ENCODE results near the gene HSPH1.

HSPH1 gene

DNA sequence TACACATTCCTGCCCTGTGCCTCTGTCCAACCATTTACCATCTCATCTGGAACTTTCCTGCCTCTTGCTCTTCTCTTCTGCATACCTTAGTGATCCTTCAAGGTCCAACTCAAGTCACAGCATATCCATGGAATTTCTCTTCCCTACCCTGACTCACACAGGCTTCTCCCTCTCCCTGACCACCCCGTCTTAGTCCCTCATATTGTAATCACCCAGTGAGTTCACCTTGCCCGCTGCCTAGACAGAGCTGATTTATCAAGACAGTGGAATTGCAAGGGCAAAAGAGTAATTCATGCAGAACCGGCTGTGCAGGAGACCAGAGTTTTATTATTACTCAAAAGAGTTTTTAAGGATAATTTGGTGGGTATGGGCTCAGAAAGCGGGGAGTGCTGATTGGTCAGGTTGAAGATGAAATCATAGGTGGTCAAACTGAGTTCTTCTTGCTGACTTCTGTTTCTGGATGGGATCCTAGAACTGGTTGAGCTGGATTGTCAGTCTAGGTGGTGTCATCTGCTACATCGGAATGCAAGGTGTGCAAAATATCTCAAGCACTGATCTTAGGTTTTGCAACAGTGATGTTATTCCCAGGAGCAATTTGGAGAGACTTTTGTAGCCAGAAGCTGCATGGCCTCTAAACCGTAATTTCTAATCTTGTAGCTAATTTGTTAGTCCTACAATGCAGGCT, 67.2 kb downstream of the HSPH1 start:
- H3K4me3 ChIP-seq (ENCODE audit: insufficient read length, low read depth), result no peak overlapping the region
- no peaks in the 10 kb centered on the region for H3K9me3 ChIP-seq (ENCODE audit: insufficient read depth, low read length)
- no peaks in the 10 kb centered on the region for H3K27me3 ChIP-seq (ENCODE audit: insufficient read depth, insufficient read length)
- peaks cover 3% of the 10 kb centered on the region for H3K4me1 ChIP-seq (ENCODE audit: insufficient read depth, insufficient read length)
- no peaks in the 10 kb centered on the region for H3K36me3 ChIP-seq (ENCODE audit: insufficient read depth, insufficient read length, low read length)
- no peak overlapping the region for H3K9ac ChIP-seq (ENCODE audit: insufficient read length, low read depth)
- no peak for DNase-seq (ENCODE audit: low read depth, low spot score)
- TF ChIP-seq SUZ12 (IDR thresholded peaks at IDR 0.05; ENCODE audit: extremely low read depth, insufficient read depth, insufficient read length) (no peak), YY1 (IDR thresholded peaks at IDR 0.05; ENCODE audit: insufficient read depth, insufficient read length) (no peak)

DNA sequence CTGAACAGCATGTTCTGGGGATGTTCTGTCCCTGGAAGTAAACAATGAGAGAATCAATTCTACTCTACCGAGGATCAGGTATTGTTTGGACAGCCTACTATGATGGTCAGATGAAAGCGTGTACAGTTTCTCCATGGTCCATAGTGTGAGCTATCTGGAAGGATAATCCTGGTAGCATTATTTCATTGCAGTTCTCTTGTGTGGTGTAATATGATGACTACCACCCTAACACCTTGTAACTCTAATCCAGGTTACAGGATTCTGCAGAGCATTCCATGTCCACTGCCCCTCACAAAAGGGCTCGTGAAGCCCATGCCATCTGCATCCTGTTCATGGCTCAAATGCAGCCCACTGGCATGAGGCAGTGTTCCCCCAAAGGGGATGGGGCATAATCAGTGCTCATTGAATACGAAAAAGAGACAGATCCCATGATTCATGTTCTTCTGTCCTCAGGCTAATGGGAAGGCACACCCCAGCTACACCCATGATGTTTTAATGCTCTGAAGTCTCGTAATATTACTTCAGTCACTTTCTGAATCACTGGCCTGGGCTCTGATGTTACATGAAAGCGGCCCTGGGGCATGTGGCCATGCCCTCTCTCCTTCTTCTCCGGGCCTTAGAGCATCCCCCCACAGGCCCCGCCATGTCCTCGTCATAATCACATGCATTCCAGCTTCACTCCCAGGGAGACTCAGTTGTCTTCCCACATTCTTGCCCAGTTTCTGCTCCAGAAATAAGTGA, 68.4 kb downstream of the HSPH1 start:
- Histone ChIP-seq H3K9ac (ENCODE audit: insufficient read length, low read depth) (no peak overlapping the region), H3K27me3 (ENCODE audit: insufficient read depth, insufficient read length) (no peaks in the 10 kb centered on the region), H3K36me3 (ENCODE audit: insufficient read depth, insufficient read length, low read length) (no peaks in the 10 kb centered on the region), H3K9me3 (ENCODE audit: insufficient read depth, low read length) (no peaks in the 10 kb centered on the region), H3K4me3 (ENCODE audit: insufficient read length, low read depth) (no peak overlapping the region), H3K4me1 (ENCODE audit: insufficient read depth, insufficient read length) (peaks cover 3% of the 10 kb centered on the region)
- DNase-seq (ENCODE audit: low read depth, low spot score), result no peak
- TF ChIP-seq ZNF274 (IDR thresholded peaks at IDR 0.05; ENCODE audit: low read depth, low read length) (no peak), SUZ12 (IDR thresholded peaks at IDR 0.05; ENCODE audit: extremely low read depth, insufficient read depth, insufficient read length) (no peak), YY1 (IDR thresholded peaks at IDR 0.05; ENCODE audit: insufficient read depth, insufficient read length) (no peak)

DNA sequence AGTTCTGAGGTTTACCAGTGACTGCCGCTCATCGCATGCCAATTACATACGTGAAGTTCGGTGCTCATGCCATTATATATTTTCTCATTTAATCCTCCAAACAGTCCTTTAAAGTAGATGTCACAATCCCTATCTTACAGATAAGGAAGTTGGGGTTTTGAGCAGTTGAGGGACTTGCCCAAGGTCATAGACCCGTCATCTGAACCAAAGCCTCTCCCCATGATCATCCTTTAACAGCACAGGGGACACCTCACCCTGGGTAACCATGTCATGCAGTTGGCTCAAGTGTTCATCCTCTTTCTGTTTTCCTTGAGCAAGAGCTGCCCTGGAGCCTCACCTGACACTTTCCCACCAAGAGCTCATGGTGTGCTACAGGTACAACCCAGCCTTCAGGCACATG, 69.1 kb downstream of the HSPH1 start:
- TF ChIP-seq YY1 (IDR thresholded peaks at IDR 0.05; ENCODE audit: insufficient read depth, insufficient read length) (no peak), ZNF274 (IDR thresholded peaks at IDR 0.05; ENCODE audit: low read depth, low read length) (no peak), SUZ12 (IDR thresholded peaks at IDR 0.05; ENCODE audit: extremely low read depth, insufficient read depth, insufficient read length) (no peak)
- DNase-seq (ENCODE audit: low read depth, low spot score), result no peak
- no peaks in the 10 kb centered on the region for H3K36me3 ChIP-seq (ENCODE audit: insufficient read depth, insufficient read length, low read length)
- no peak overlapping the region for H3K4me3 ChIP-seq (ENCODE audit: insufficient read length, low read depth)
- H3K27me3 ChIP-seq (ENCODE audit: insufficient read depth, insufficient read length), result no peaks in the 10 kb centered on the region
- H3K9me3 ChIP-seq (ENCODE audit: insufficient read depth, low read length), result no peaks in the 10 kb centered on the region
- H3K4me1 ChIP-seq (ENCODE audit: insufficient read depth, insufficient read length), result peaks cover 3% of the 10 kb centered on the region
- no peak overlapping the region for H3K9ac ChIP-seq (ENCODE audit: insufficient read length, low read depth)

DNA sequence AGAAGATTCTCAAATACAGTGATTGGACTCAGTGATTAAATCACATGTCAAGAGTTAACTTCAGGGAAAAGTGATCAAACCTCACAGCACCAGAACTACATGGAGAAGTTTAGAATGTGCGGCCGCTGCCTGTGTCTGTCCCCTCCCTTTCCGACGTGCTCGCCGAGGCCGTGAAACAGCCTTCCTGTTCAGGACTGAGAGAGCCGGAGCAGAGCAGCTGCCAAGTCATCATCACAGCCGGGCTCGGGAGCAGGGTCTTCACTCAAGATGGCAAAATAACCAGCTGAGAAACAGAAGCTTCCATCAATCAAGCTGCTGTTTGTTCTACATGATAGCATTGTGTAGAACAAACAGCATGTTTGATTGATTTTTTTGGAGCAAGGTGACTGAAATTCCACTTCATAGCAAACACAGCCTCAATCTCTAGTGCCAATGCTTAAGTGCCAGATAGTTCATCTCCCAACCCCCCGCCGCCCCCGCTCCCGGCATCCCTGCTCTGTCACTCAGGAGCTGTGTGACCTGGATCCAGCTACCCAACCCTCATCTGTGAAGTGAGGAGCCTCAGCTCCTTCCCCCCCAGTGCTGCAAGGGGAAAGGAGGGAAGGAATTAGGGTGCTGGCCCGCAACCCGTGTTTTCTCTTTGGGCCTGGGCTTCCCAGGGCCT, 70.6 kb downstream of the HSPH1 start:
- Histone ChIP-seq H3K36me3 (ENCODE audit: insufficient read depth, insufficient read length, low read length) (no peaks in the 10 kb centered on the region), H3K27me3 (ENCODE audit: insufficient read depth, insufficient read length) (no peaks in the 10 kb centered on the region), H3K9me3 (ENCODE audit: insufficient read depth, low read length) (no peaks in the 10 kb centered on the region), H3K9ac (ENCODE audit: insufficient read length, low read depth) (no peak overlapping the region), H3K4me3 (ENCODE audit: insufficient read length, low read depth) (no peak overlapping the region), H3K4me1 (ENCODE audit: insufficient read depth, insufficient read length) (peaks cover 3% of the 10 kb centered on the region)
- TF ChIP-seq SUZ12 (IDR thresholded peaks at IDR 0.05; ENCODE audit: extremely low read depth, insufficient read depth, insufficient read length) (no peak), YY1 (IDR thresholded peaks at IDR 0.05; ENCODE audit: insufficient read depth, insufficient read length) (no peak), ZNF274 (IDR thresholded peaks at IDR 0.05; ENCODE audit: low read depth, low read length) (no peak)
- DNase-seq (ENCODE audit: low read depth, low spot score), result no peak

DNA sequence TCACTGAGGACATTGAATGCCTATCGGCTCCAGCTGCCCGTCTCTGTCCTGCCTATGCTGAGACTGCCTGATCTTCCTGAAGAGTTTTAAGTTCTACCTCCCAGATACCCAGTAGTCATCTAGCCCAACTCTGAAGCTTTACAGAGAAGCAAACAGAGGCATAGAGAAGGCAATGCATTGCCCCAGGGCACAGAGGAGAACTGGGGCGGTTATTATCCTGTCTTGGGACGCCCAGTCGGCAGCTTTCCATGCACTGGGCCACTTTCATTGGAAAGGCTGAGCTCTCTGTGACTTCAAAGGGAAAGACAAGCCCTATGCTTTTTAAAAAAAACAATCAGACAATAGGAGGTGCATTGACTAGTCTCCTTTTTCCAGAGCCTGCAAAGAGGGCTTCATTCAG, 71.6 kb downstream of the HSPH1 start:
- H3K4me3 ChIP-seq (ENCODE audit: insufficient read length, low read depth), result no peak overlapping the region
- no peak for DNase-seq (ENCODE audit: low read depth, low spot score)
- TF ChIP-seq YY1 (IDR thresholded peaks at IDR 0.05; ENCODE audit: insufficient read depth, insufficient read length), result no peak
- no peak for TF ChIP-seq ZNF274 (IDR thresholded peaks at IDR 0.05; ENCODE audit: low read depth, low read length)
- no peak for TF ChIP-seq SUZ12 (IDR thresholded peaks at IDR 0.05; ENCODE audit: extremely low read depth, insufficient read depth, insufficient read length)
- no peaks in the 10 kb centered on the region for H3K9me3 ChIP-seq (ENCODE audit: insufficient read depth, low read length)
- peaks cover 3% of the 10 kb centered on the region for H3K4me1 ChIP-seq (ENCODE audit: insufficient read depth, insufficient read length)
- no peaks in the 10 kb centered on the region for H3K27me3 ChIP-seq (ENCODE audit: insufficient read depth, insufficient read length)
- H3K9ac ChIP-seq (ENCODE audit: insufficient read length, low read depth), result no peak overlapping the region
- no peaks in the 10 kb centered on the region for H3K36me3 ChIP-seq (ENCODE audit: insufficient read depth, insufficient read length, low read length)

DNA sequence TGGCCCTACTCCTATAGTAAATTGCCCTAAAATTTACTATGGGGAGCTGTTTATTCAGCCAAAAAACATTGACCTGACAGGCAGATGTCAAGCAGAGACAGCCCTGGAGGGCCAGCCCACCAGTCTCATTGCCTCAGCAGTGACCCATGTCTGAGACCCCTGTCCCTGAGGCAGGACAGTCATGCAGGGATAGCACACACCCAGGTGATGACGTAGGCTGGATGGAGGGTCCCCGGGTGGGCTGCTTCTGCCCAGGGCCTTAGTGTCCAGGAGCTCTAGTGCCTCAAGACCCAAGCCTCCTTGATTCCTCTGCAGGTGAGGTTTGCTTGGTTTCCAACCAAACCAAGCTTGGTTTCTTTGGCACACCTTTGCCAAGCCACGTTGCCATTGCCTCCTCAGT, 72.1 kb downstream of the HSPH1 start:
- Histone ChIP-seq H3K4me1 (ENCODE audit: insufficient read depth, insufficient read length) (peaks cover 3% of the 10 kb centered on the region), H3K36me3 (ENCODE audit: insufficient read depth, insufficient read length, low read length) (no peaks in the 10 kb centered on the region), H3K4me3 (ENCODE audit: insufficient read length, low read depth) (no peak overlapping the region), H3K9ac (ENCODE audit: insufficient read length, low read depth) (no peak overlapping the region), H3K27me3 (ENCODE audit: insufficient read depth, insufficient read length) (no peaks in the 10 kb centered on the region), H3K9me3 (ENCODE audit: insufficient read depth, low read length) (no peaks in the 10 kb centered on the region)
- no peak for TF ChIP-seq YY1 (IDR thresholded peaks at IDR 0.05; ENCODE audit: insufficient read depth, insufficient read length)
- DNase-seq (ENCODE audit: low read depth, low spot score), result no peak

DNA sequence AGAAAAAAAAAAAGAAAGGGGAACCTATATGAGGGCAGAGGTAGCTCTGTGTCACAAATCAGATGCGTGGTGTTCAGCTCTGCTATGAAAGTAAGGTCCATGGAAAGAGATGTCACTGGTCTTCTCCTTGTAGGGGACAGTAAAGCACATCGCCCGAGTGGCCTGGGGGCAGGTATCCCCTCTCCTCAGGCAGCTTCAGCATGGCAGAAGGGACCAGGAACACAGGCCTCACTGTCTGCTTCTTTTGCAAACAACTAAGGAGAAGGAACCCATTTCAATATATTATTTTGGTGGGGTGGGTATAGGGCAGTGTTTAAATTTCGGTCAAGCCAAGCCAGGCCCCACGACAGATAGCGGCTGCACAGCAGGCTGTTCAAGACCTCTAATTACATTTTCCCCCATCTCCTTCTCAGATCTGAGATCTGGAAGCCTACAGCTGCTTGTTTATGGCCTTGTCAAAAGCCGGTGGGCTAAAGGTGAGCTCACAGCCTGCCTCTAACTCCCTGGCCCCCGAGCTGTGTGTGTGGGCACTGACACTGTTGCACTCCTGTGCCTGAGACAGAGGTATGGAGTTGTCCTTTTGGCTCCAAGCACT, 72.8 kb downstream of the HSPH1 start:
- no peak overlapping the region for H3K4me3 ChIP-seq (ENCODE audit: insufficient read length, low read depth)
- TF ChIP-seq YY1 (IDR thresholded peaks at IDR 0.05; ENCODE audit: insufficient read depth, insufficient read length) (no peak), ZNF274 (IDR thresholded peaks at IDR 0.05; ENCODE audit: low read depth, low read length) (no peak), SUZ12 (IDR thresholded peaks at IDR 0.05; ENCODE audit: extremely low read depth, insufficient read depth, insufficient read length) (no peak)
- no peak for DNase-seq (ENCODE audit: low read depth, low spot score)
- H3K9me3 ChIP-seq (ENCODE audit: insufficient read depth, low read length), result no peaks in the 10 kb centered on the region
- no peaks in the 10 kb centered on the region for H3K27me3 ChIP-seq (ENCODE audit: insufficient read depth, insufficient read length)
- no peaks in the 10 kb centered on the region for H3K36me3 ChIP-seq (ENCODE audit: insufficient read depth, insufficient read length, low read length)
- peaks cover 3% of the 10 kb centered on the region for H3K4me1 ChIP-seq (ENCODE audit: insufficient read depth, insufficient read length)
- H3K9ac ChIP-seq (ENCODE audit: insufficient read length, low read depth), result no peak overlapping the region

All from NT2/D1 (cell line).